NCI-H187 treated with DMSO at 0.1 percent for 48 hours (cell line): ENCODE data around the gene AKR7A2.
"Not testable (repeated sequence)": the region's sequence is repeated elsewhere in the genome, so short reads cannot be mapped to it uniquely, and the experiment has no call there.

ENCODE experiments used
- DNase-seq: peaks from one replicate; lab custom pipeline; 2025; lab: John Stamatoyannopoulos, UW

AKR7A2 gene

DNA sequence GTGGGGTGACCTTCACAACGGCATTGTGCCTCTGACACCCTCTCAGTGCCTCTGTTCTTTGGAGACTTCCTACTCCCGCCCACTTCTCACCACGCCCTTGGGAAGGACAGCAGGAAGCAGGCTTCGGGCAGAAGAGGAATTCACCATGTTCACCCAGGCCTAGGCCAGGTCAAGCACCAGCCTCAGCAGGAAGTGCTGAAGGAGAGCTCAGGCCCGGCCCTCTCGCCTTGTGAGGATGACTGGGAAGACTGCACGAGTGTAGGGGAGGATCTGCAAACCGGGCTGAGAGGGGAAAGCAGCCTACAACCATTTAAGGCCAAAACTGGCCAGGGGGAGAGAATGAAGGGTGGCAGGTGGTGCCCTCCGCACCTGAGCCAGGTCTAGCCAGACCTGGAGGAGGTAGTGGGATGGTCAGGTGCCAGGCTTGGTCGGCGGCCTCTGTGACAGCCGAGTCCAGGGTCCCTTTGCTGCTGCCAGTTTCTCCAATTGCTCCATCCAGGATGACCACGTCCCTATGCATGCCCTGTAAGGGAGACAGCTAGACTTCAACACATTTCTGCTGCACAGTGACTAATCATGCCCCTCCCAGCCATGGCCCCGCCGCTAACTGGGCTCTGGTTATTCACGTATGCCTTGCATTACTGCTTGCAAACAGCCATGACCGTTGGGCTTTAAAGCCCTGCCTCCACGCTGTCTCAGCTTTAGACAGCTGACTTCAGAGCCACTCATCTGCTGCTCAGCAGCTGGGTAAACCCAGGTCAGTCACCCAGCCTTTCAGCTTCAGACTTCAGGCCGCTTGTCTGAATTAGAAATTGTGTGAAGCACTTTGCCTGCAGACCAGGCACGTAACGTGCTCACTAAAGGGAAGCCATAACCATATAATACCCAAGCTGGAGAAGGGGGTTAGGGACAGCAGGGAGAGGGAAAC is 51.5 kb downstream of the AKR7A2 start:
- peak; percentile 42 for DNase-seq

DNA sequence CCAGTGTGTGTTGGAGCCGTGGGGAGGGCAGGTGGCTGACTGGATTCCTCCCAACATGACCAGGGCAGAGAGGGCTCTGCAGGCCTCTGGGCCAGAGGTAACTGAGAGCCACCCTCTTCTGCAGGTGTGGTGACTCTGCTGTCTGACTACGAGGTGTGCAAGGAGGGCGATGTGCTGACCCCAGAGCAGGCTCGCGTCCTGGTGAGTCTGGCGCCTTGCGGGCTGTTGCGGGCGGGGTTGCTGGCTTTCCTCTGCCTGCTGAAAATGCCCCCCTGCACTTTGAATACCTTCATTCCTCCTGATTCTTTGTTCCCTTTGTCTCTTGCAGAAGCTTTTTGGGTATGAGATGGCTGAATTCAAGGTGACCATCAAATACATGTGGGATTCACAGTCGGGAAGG is 53.6 kb downstream of the AKR7A2 start:
- no peak for DNase-seq

DNA sequence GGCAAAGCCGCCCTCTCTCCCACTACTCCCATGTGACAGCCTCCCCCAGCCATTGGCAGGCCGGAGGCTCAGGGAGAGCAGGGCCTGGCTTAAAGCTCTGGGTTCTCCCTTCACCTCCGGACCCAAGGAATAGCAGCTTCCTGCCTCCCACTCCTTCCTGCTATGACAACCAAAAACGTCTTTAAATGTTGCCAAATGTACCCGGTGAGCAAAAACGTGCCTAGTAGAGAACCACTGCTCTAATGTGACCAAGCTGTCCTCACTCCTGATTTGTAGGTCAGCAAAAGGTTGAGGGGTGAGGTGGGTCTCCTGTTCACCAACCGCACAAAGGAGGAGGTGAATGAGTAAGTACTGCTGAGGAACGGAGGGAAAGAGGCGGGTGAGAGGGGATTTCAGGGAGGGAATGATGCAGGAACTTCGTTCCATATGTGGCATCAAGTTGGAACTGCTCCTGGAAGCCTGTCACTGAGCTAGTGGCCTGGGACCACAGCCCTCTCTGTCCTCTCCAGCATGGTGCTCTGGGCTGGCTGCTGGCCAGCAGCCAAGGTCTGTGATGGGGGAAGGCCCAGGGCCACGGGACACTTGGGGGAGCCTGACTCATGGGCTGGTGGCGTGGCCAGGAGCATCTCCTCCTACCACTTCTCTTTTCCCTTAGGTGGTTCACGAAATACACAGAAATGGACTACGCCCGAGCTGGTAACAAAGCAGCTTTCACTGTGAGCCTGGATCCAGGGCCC is 54.6 kb downstream of the AKR7A2 start:
- DNase-seq = no peak

DNA sequence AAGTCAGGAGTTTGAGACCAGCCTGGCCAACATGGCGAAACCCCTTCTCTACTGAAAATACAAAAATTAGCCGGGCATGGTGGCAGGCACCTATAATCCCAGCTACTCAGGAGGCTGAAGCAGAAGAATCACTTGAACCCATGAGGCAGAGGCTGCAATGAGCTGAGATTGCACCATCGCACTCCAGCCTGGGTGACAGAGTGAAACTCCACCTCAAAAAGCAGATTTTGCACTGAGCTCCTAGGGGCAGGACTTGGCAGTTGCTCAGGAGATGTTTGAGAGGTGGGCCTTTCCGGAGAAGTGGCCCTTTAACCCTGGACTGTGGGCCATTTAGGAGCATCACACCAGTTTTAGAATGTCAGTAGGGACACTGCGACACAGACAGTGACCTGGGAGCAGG is 55.6 kb downstream of the AKR7A2 start:
- DNase-seq = not testable (repeated sequence)

DNA sequence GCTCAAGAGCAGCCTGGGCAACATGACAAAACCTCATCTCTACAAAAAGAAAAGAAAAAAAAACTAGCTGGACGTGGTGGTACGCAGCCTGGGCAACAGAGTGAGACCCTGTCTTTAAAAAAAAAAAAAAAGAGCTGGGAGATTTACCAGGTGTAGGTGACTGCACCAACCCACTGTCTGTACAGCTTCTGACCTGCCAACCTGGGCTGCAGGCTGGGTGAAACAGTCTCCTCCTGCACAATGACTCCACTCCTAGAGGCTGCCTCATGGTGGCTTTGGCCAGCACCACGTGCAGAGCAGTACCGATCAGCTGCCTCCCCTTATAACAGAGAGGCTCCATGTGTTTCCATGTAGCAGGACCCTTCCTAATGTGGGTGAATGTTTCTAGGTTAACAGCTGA is 56.7 kb downstream of the AKR7A2 start:
- DNase-seq = no peak

DNA sequence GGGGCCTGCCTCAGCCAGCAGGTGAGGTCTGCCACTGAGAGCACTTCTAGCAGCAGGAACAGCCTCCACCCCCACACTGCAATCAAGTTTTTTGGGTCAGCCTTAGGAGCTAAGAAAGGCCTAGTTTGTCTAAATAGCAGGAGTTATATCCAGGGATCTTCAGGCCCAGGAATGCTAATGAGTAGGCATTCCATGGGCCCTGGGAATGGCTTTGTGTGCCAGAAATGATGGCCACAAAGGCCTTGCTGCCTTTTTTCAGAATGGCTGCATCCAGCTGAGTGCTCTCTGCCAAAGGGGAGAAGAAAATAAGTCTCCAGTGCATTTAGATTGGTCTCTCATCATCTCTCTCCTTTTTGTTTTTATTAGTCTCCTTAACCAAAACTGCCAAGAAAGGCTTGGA is 57.5 kb downstream of the AKR7A2 start:
- no peak for DNase-seq
